GM18951 (cell line): ENCODE results near the gene INHBB.
"Not testable (repeated sequence)": the region's sequence is repeated elsewhere in the genome, so short reads cannot be mapped to it uniquely, and the experiment has no call there.

ENCODE experiments used
- POLR2A ChIP-seq: IDR thresholded peaks from 4 replicates; pipeline ENCODE4 v1.6.1; 2011; ENCODE audit warnings: mild to moderate bottlenecking; ENCODE audit not compliant: insufficient read length, insufficient read depth; ENCODE audit errors: extremely low read depth
- in situ Hi-C: fragments of 300-500 bp; cut with MboI; formaldehyde crosslinking; loops from one replicate; pipeline ENCODE4 v1.12.0; 2022; ENCODE audit warnings: low sequenced_read_pairs, mixed read lengths, inconsistent platforms; ENCODE audit not compliant: unreplicated experiment

INHBB gene

GRCh38 chr2:120320318-120320851 lies 25.6 kb upstream of the INHBB start:
- no peak for TF ChIP-seq POLR2A
- in situ Hi-C loops, result no loop called here

GRCh38 chr2:120320887-120321556 lies 24.9 kb upstream of the INHBB start:
- in situ Hi-C loops, result not testable (repeated sequence)

- in situ Hi-C loops, result no loop called here
- no peak for TF ChIP-seq POLR2A
Measured at GRCh38 chr2:120321721-120322284, 24.1 kb upstream of the INHBB start.

- in situ Hi-C loops, result no loop called here
- TF ChIP-seq POLR2A, result no peak
Measured at GRCh38 chr2:120322329-120322728, 23.6 kb upstream of the INHBB start.

- TF ChIP-seq POLR2A, result no peak
- in situ Hi-C loops, result no loop called here
Measured at GRCh38 chr2:120323214-120323613, 22.7 kb upstream of the INHBB start.

- in situ Hi-C loops, result no loop called here
- TF ChIP-seq POLR2A, result no peak
Measured at GRCh38 chr2:120323807-120324399, 22.0 kb upstream of the INHBB start.

- in situ Hi-C loops, result no loop called here
- TF ChIP-seq POLR2A, result no peak
Measured at GRCh38 chr2:120324933-120325332, 21.0 kb upstream of the INHBB start.

- TF ChIP-seq POLR2A, result no peak
- in situ Hi-C loops, result no loop called here
Measured at GRCh38 chr2:120326066-120326465, 19.9 kb upstream of the INHBB start.

GRCh38 chr2:120330946-120331822 lies 14.8 kb upstream of the INHBB start:
- in situ Hi-C loops, result no loop called here
- TF ChIP-seq POLR2A, result no peak

- TF ChIP-seq POLR2A, result no peak
Measured at GRCh38 chr2:120331903-120332302, 14.0 kb upstream of the INHBB start.

GRCh38 chr2:120332384-120332783 lies 13.6 kb upstream of the INHBB start:
- no peak for TF ChIP-seq POLR2A
- in situ Hi-C loops, result no loop called here

More at GRCh38 chr2:120331903-120332302, 14.0 kb upstream of the INHBB start:
- in situ Hi-C loops, result no loop called here

GRCh38 chr2:120334068-120334467 lies 11.9 kb upstream of the INHBB start:
- in situ Hi-C loops, result no loop called here
- TF ChIP-seq POLR2A, result no peak

- in situ Hi-C loops, result no loop called here
- no peak for TF ChIP-seq POLR2A
Measured at GRCh38 chr2:120336749-120337148, 9.2 kb upstream of the INHBB start.
